ENCODE data around the gene WBP2.

GRCh38 chr17:75837899-75838298, 17.2 kb downstream of the WBP2 start:
- TF ChIP-seq CTCF (IDR thresholded peaks at IDR 0.05; ENCODE audit: control extremely low read depth in 1 of 3, insufficient read depth in 1 of 3, low read depth in 1 of 3, low read length in 3 of 3) (no peak), FOSL1 (IDR thresholded peaks at IDR 0.05; ENCODE audit: insufficient read depth, low read depth, low read length) (no peak), CHD7 (IDR thresholded peaks at IDR 0.05; ENCODE audit: insufficient replicate concordance, low read length) (no peak)
